ENCODE results near the gene HHATL.

HHATL gene

DNA sequence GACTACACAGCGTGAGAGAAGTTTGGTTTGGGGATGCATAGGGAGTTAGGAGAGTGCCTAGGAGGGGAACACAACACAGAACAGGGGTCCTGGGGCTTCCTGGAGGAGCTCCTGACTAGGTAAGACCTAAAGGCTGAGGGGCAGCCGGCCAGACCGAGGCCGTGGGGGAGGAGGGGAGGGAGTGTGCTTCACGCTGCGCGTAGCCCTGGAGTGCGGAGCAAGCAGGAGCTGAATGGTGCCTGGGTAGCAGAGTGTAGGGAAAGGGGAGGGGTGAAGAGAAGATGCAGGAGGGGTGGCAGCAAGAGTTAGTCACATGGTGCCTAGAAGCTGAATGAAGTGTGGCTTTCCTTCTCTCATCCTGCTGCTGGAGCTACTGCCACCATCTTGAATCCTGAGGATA, 32.4 kb upstream of the HHATL start:
- Histone ChIP-seq H2BK15ac (ENCODE audit: low read length) (peak overlapping the region; percentile 3), H3K4ac (ENCODE audit: low read length) (no peak overlapping the region), H2BK120ac (ENCODE audit: low read depth, low read length) (peak overlapping the region; percentile 24), H3K36me3 (replicated peaks in 1 of 2; ENCODE audit: control insufficient read depth in 2 of 2, insufficient read depth in 2 of 2, low read length in 2 of 2) (no peaks in the 10 kb centered on the region), H3K9me3 (replicated peaks in 1 of 2; ENCODE audit: control insufficient read depth in 2 of 2, insufficient read depth in 1 of 2, low read depth in 1 of 2, low read length in 2 of 2) (peaks cover 0 to 3% of the 10 kb centered on the region in 2 donors), H3K23ac (ENCODE audit: low read depth, low read length, poor library complexity) (no peak overlapping the region), H3K14ac (ENCODE audit: low read length) (no peak overlapping the region), H3K27ac (replicated peaks; ENCODE audit: low read length) (no peak overlapping the region), H3K18ac (ENCODE audit: low read length) (peak overlapping the region; percentile 67), H3K79me1 (ENCODE audit: low read depth, low read length) (no peaks in the 10 kb centered on the region), H3K4me2 (ENCODE audit: insufficient read depth, low read length, poor library complexity, severe bottlenecking) (no peak overlapping the region), H3K9ac (ENCODE audit: low read depth, low read length, poor library complexity) (no peak overlapping the region), H2BK5ac (ENCODE audit: low read length) (no peak overlapping the region), H4K8ac (ENCODE audit: low read depth, low read length) (no peak overlapping the region), H3K4me1 (ENCODE audit: control insufficient read depth in 2 of 2, insufficient read depth in 1 of 2, low read depth in 1 of 2, low read length in 2 of 2) (peaks cover 7 to 19% of the 10 kb centered on the region in 2 donors), H4K91ac (ENCODE audit: low read depth, low read length, poor library complexity) (no peak overlapping the region), H2BK12ac (ENCODE audit: low read length) (no peak overlapping the region), H3K4me3 (ENCODE audit: low read length in 2 of 2) (no peak overlapping the region), H3K27me3 (ENCODE audit: control insufficient read depth in 3 of 3, insufficient read depth in 3 of 3, low read depth in 1 of 3, low read length in 3 of 3) (peaks cover 0 to 18% (median 0%) of the 10 kb centered on the region in 3 experiments), H2AK5ac (ENCODE audit: low read depth, low read length) (no peak overlapping the region), H2AFZ (ENCODE audit: low read length) (peak overlapping the region; percentile 56)
- no CpG with 5 or more reads among the region's 8 CpGs for WGBS, 2 donors (ENCODE audit: extremely low coverage in 2 of 2, insufficient read length in 2 of 2, insufficient replicate concordance in 1 of 2)
- DNase-seq (ENCODE audit: low spot score) = no peak

- H4K91ac ChIP-seq (ENCODE audit: low read depth, low read length, poor library complexity) = no peak overlapping the region
- no peak overlapping the region for H3K9ac ChIP-seq (ENCODE audit: low read depth, low read length, poor library complexity)
- no peak overlapping the region for H2BK12ac ChIP-seq (ENCODE audit: low read length)
- H3K36me3 ChIP-seq (replicated peaks in 1 of 2; ENCODE audit: control insufficient read depth in 2 of 2, insufficient read depth in 2 of 2, low read length in 2 of 2) = no peaks in the 10 kb centered on the region
- no CpG with 5 or more reads among the region's 6 CpGs for WGBS, 2 donors (ENCODE audit: extremely low coverage in 2 of 2, insufficient read length in 2 of 2, insufficient replicate concordance in 1 of 2)
- no peak overlapping the region for H4K8ac ChIP-seq (ENCODE audit: low read depth, low read length)
- peaks cover 7 to 19% of the 10 kb centered on the region in 2 donors for H3K4me1 ChIP-seq (ENCODE audit: control insufficient read depth in 2 of 2, insufficient read depth in 1 of 2, low read depth in 1 of 2, low read length in 2 of 2)
- H3K23ac ChIP-seq (ENCODE audit: low read depth, low read length, poor library complexity) = peak overlapping the region; percentile 76
- peak overlapping the region; percentile 63 for H2AK5ac ChIP-seq (ENCODE audit: low read depth, low read length)
- no peak overlapping the region for H3K4me2 ChIP-seq (ENCODE audit: insufficient read depth, low read length, poor library complexity, severe bottlenecking)
- no peak overlapping the region for H2AFZ ChIP-seq (ENCODE audit: low read length)
- H3K79me1 ChIP-seq (ENCODE audit: low read depth, low read length) = no peaks in the 10 kb centered on the region
- H3K4ac ChIP-seq (ENCODE audit: low read length) = no peak overlapping the region
- H3K9me3 ChIP-seq (replicated peaks in 1 of 2; ENCODE audit: control insufficient read depth in 2 of 2, insufficient read depth in 1 of 2, low read depth in 1 of 2, low read length in 2 of 2) = peaks cover 0 to under 1% of the 10 kb centered on the region in 2 donors
- no peak overlapping the region for H2BK120ac ChIP-seq (ENCODE audit: low read depth, low read length)
- peak overlapping the region; percentile 4 for H2BK15ac ChIP-seq (ENCODE audit: low read length)
- H3K4me3 ChIP-seq (ENCODE audit: low read length in 2 of 2) = no peak overlapping the region
- DNase-seq (ENCODE audit: low spot score) = no peak
- H3K27me3 ChIP-seq (ENCODE audit: control insufficient read depth in 3 of 3, insufficient read depth in 3 of 3, low read depth in 1 of 3, low read length in 3 of 3) = peaks cover 0 to 25% (median 0%) of the 10 kb centered on the region in 3 experiments
- no peak overlapping the region for H3K18ac ChIP-seq (ENCODE audit: low read length)
- H2BK5ac ChIP-seq (ENCODE audit: low read length) = peak overlapping the region; percentile 67
- no peak overlapping the region for H3K27ac ChIP-seq (replicated peaks; ENCODE audit: low read length)
- H3K14ac ChIP-seq (ENCODE audit: low read length) = no peak overlapping the region
Observed at GRCh38 chr3:42734263-42734860, 31.8 kb upstream of the HHATL start.

GRCh38 chr3:42733501-42734262, 31.1 kb upstream of the HHATL start:
- peak overlapping the region; percentile 76 for H3K23ac ChIP-seq (ENCODE audit: low read depth, low read length, poor library complexity)
- peaks cover 0 to 31% (median 2%) of the 10 kb centered on the region in 3 experiments for H3K27me3 ChIP-seq (ENCODE audit: control insufficient read depth in 3 of 3, insufficient read depth in 3 of 3, low read depth in 1 of 3, low read length in 3 of 3)
- no peak overlapping the region for H3K27ac ChIP-seq (replicated peaks; ENCODE audit: low read length)
- H2BK12ac ChIP-seq (ENCODE audit: low read length) = no peak overlapping the region
- no peak overlapping the region for H3K4me2 ChIP-seq (ENCODE audit: insufficient read depth, low read length, poor library complexity, severe bottlenecking)
- H3K79me1 ChIP-seq (ENCODE audit: low read depth, low read length) = no peaks in the 10 kb centered on the region
- WGBS, 2 donors (ENCODE audit: extremely low coverage in 2 of 2, insufficient read length in 2 of 2, insufficient replicate concordance in 1 of 2) = no CpG with 5 or more reads among the region's 13 CpGs
- no peak overlapping the region for H2BK120ac ChIP-seq (ENCODE audit: low read depth, low read length)
- H3K36me3 ChIP-seq (replicated peaks in 1 of 2; ENCODE audit: control insufficient read depth in 2 of 2, insufficient read depth in 2 of 2, low read length in 2 of 2) = no peaks in the 10 kb centered on the region
- H4K91ac ChIP-seq (ENCODE audit: low read depth, low read length, poor library complexity) = peak overlapping the region; percentile 46
- peak overlapping the region; percentile 67 for H2BK5ac ChIP-seq (ENCODE audit: low read length)
- H2AK5ac ChIP-seq (ENCODE audit: low read depth, low read length) = peak overlapping the region; percentile 63
- no peak overlapping the region for H3K4ac ChIP-seq (ENCODE audit: low read length)
- no peaks in the 10 kb centered on the region for H3K9me3 ChIP-seq (replicated peaks in 1 of 2; ENCODE audit: control insufficient read depth in 2 of 2, insufficient read depth in 1 of 2, low read depth in 1 of 2, low read length in 2 of 2)
- H3K4me3 ChIP-seq (ENCODE audit: low read length in 2 of 2) = no peak overlapping the region
- H2BK15ac ChIP-seq (ENCODE audit: low read length) = peak overlapping the region; percentile 4
- H2AFZ ChIP-seq (ENCODE audit: low read length) = peak overlapping the region; percentile 40
- no peak for DNase-seq (ENCODE audit: low spot score)
- no peak overlapping the region for H3K14ac ChIP-seq (ENCODE audit: low read length)
- H3K18ac ChIP-seq (ENCODE audit: low read length) = peak overlapping the region; percentile 48
- H4K8ac ChIP-seq (ENCODE audit: low read depth, low read length) = no peak overlapping the region
- no peak overlapping the region for H3K9ac ChIP-seq (ENCODE audit: low read depth, low read length, poor library complexity)
- peaks cover 7 to 19% of the 10 kb centered on the region in 2 donors for H3K4me1 ChIP-seq (ENCODE audit: control insufficient read depth in 2 of 2, insufficient read depth in 1 of 2, low read depth in 1 of 2, low read length in 2 of 2)

DNA sequence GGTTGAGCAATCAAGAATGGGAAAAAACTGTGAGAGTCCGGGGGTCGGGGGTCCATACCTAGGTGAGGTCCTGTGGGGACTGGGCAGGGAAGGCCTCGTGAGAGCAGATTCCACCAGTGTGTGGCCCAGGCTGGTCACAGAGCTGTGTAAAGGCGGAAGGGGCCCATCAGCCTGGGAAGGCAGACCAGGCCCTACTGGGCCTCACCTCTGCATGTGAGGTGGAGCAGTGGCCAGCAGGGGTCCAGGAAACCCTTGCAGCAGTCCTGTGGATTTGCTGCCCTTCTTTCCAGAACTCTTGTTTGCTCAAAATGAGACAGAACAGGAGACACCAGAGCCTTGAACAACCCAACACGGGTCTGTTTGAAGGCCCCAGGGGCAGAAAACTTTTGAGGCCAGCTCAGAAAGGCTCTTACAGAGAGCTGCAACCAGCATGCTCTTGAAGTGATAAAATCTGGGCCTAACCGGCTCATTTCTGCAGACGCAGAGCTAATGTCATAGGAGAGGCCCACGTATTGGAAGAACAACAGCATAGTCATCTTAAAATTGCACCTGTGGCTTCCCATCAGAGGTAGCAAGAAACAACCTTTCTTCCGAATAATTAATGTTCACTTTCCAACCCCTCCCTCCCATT, 30.3 kb upstream of the HHATL start:
- no peak overlapping the region for H3K9ac ChIP-seq (ENCODE audit: low read depth, low read length, poor library complexity)
- peak overlapping the region; percentile 28 for H2BK15ac ChIP-seq (ENCODE audit: low read length)
- no peak overlapping the region for H3K4ac ChIP-seq (ENCODE audit: low read length)
- no peak for DNase-seq (ENCODE audit: low spot score)
- H3K4me2 ChIP-seq (ENCODE audit: insufficient read depth, low read length, poor library complexity, severe bottlenecking) = no peak overlapping the region
- H3K14ac ChIP-seq (ENCODE audit: low read length) = no peak overlapping the region
- no peak overlapping the region for H4K8ac ChIP-seq (ENCODE audit: low read depth, low read length)
- no peak overlapping the region for H2AK5ac ChIP-seq (ENCODE audit: low read depth, low read length)
- H3K4me3 ChIP-seq (ENCODE audit: low read length in 2 of 2) = no peak overlapping the region
- H3K36me3 ChIP-seq (replicated peaks in 1 of 2; ENCODE audit: control insufficient read depth in 2 of 2, insufficient read depth in 2 of 2, low read length in 2 of 2) = no peaks in the 10 kb centered on the region
- peaks cover 7 to 19% of the 10 kb centered on the region in 2 donors for H3K4me1 ChIP-seq (ENCODE audit: control insufficient read depth in 2 of 2, insufficient read depth in 1 of 2, low read depth in 1 of 2, low read length in 2 of 2)
- no peak overlapping the region for H4K91ac ChIP-seq (ENCODE audit: low read depth, low read length, poor library complexity)
- H2BK12ac ChIP-seq (ENCODE audit: low read length) = peak overlapping the region; percentile 36
- H3K23ac ChIP-seq (ENCODE audit: low read depth, low read length, poor library complexity) = no peak overlapping the region
- H3K27ac ChIP-seq (replicated peaks; ENCODE audit: low read length) = no peak overlapping the region
- H3K18ac ChIP-seq (ENCODE audit: low read length) = peak overlapping the region; percentile 85
- H2AFZ ChIP-seq (ENCODE audit: low read length) = peak overlapping the region; percentile 40
- no peaks in the 10 kb centered on the region for H3K79me1 ChIP-seq (ENCODE audit: low read depth, low read length)
- no CpG with 5 or more reads among the region's 9 CpGs for WGBS, 2 donors (ENCODE audit: extremely low coverage in 2 of 2, insufficient read length in 2 of 2, insufficient replicate concordance in 1 of 2)
- H2BK5ac ChIP-seq (ENCODE audit: low read length) = peak overlapping the region; percentile 75
- H3K27me3 ChIP-seq (ENCODE audit: control insufficient read depth in 3 of 3, insufficient read depth in 3 of 3, low read depth in 1 of 3, low read length in 3 of 3) = peaks cover 0 to 32% (median 2%) of the 10 kb centered on the region in 3 experiments
- H2BK120ac ChIP-seq (ENCODE audit: low read depth, low read length) = no peak overlapping the region
- H3K9me3 ChIP-seq (replicated peaks in 1 of 2; ENCODE audit: control insufficient read depth in 2 of 2, insufficient read depth in 1 of 2, low read depth in 1 of 2, low read length in 2 of 2) = no peaks in the 10 kb centered on the region
